Loucy (cell line): Measurements from ENCODE around the gene CEP63.

ENCODE experiments used
- EZH2phosphoT487 ChIP-seq: fragments of 200-600 bp; IDR thresholded peaks from 2 replicates; pipeline ENCODE4 v1.6.1; 2018; ENCODE audit warnings: antibody characterized with exemption, mild to moderate bottlenecking, moderate library complexity, borderline replicate concordance
- TF ChIP-seq, protein P1 (sequence below): fragments of 200-600 bp; sonication (generic); conservative IDR thresholded peaks from 2 replicates; pipeline ENCODE4 v1.5.1; 2014; ENCODE audit warnings: mild to moderate bottlenecking, antibody characterized with exemption, low read length

- TF ChIP-seq, protein P1, sequence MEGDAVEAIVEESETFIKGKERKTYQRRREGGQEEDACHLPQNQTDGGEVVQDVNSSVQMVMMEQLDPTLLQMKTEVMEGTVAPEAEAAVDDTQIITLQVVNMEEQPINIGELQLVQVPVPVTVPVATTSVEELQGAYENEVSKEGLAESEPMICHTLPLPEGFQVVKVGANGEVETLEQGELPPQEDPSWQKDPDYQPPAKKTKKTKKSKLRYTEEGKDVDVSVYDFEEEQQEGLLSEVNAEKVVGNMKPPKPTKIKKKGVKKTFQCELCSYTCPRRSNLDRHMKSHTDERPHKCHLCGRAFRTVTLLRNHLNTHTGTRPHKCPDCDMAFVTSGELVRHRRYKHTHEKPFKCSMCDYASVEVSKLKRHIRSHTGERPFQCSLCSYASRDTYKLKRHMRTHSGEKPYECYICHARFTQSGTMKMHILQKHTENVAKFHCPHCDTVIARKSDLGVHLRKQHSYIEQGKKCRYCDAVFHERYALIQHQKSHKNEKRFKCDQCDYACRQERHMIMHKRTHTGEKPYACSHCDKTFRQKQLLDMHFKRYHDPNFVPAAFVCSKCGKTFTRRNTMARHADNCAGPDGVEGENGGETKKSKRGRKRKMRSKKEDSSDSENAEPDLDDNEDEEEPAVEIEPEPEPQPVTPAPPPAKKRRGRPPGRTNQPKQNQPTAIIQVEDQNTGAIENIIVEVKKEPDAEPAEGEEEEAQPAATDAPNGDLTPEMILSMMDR = no peak
- TF ChIP-seq EZH2phosphoT487 = no peak
Observed at GRCh38 chr3:134462331-134462941, 23.4 kb upstream of the CEP63 start.
